ENCODE data around the gene PLK3.

The PLK3 gene

GRCh38 chr1:44817771-44818495 lies 17.8 kb downstream of the PLK3 start:
- Histone ChIP-seq H3K79me2 (ENCODE audit: low read length) (no peaks in the 10 kb centered on the region), H3K4me2 (ENCODE audit: low read depth, low read length) (no peak overlapping the region), H3K4me3 (ENCODE audit: low read length) (no peak overlapping the region), H3K36me3 (replicated peaks; ENCODE audit: insufficient read depth, low read length) (no peaks in the 10 kb centered on the region), H2AFZ (ENCODE audit: low read length) (no peak overlapping the region), H3K9me3 (replicated peaks; ENCODE audit: insufficient read depth, low read length) (no peaks in the 10 kb centered on the region), H3K27ac (ENCODE audit: low read length) (no peak overlapping the region), H3K4me1 (ENCODE audit: low read length) (no peaks in the 10 kb centered on the region), H3F3A (ENCODE audit: insufficient read depth, low read length) (peaks cover 11% of the 10 kb centered on the region), H3K27me3 (replicated peaks; ENCODE audit: insufficient read depth, low read length) (peaks cover 9% of the 10 kb centered on the region; the same call in 1 of the 2 replicates), H3K9ac (ENCODE audit: low read length) (no peak overlapping the region), H3K9me2 (replicated peaks; ENCODE audit: insufficient read depth, low read length) (no peaks in the 10 kb centered on the region), H4K20me1 (ENCODE audit: insufficient read depth, low read length) (no peaks in the 10 kb centered on the region)
- DNase-seq = no peak
- TF ChIP-seq CTCF (IDR thresholded peaks at IDR 0.05; ENCODE audit: low read length) = no peak
- no peak for TF ChIP-seq EZH2phosphoT487 (IDR thresholded peaks at IDR 0.05; ENCODE audit: low read length)

DNA sequence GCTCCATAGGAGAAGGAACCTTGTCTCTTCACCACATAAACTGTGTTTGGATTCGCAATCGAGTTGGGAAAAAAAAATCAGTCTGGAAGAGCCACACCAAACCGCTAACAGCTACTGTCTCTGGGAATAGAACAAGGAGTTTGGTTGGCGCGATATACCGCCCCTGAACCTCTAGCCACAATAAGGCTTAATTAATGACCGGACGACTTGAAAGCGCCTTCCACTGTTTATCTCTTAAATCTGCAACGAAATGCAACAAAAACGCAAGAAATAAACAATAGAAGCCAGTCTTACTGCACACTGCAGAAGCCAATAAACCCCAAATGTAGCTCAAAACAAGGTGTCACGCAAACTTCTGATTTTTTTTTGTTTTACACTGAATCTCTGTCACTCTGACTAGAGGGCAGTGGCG lies 19.0 kb downstream of the PLK3 start:
- Histone ChIP-seq H3K4me1 (ENCODE audit: low read length) (no peaks in the 10 kb centered on the region), H3F3A (ENCODE audit: insufficient read depth, low read length) (peaks cover 11% of the 10 kb centered on the region), H3K9ac (ENCODE audit: low read length) (peak overlapping the region; percentile 86; the same call in 1 of the 2 replicates), H3K79me2 (ENCODE audit: low read length) (no peaks in the 10 kb centered on the region), H4K20me1 (ENCODE audit: insufficient read depth, low read length) (no peaks in the 10 kb centered on the region), H3K9me3 (replicated peaks; ENCODE audit: insufficient read depth, low read length) (no peaks in the 10 kb centered on the region), H3K9me2 (replicated peaks; ENCODE audit: insufficient read depth, low read length) (no peaks in the 10 kb centered on the region), H3K36me3 (replicated peaks; ENCODE audit: insufficient read depth, low read length) (no peaks in the 10 kb centered on the region), H2AFZ (ENCODE audit: low read length) (peak overlapping the region; percentile 93), H3K27me3 (replicated peaks; ENCODE audit: insufficient read depth, low read length) (peaks cover 9% of the 10 kb centered on the region; the same call in 1 of the 2 replicates), H3K27ac (ENCODE audit: low read length) (peak overlapping the region; percentile 78), H3K4me3 (ENCODE audit: low read length) (peak overlapping the region; percentile 74), H3K4me2 (ENCODE audit: low read depth, low read length) (peak overlapping the region; percentile 98)
- DNase-seq = no peak
- TF ChIP-seq CTCF (IDR thresholded peaks at IDR 0.05; ENCODE audit: low read length) (peak; percentile 25), EZH2 (optimal IDR thresholded peaks at IDR 0.05; ENCODE audit: low read depth, low read length) (no peak)

DNA sequence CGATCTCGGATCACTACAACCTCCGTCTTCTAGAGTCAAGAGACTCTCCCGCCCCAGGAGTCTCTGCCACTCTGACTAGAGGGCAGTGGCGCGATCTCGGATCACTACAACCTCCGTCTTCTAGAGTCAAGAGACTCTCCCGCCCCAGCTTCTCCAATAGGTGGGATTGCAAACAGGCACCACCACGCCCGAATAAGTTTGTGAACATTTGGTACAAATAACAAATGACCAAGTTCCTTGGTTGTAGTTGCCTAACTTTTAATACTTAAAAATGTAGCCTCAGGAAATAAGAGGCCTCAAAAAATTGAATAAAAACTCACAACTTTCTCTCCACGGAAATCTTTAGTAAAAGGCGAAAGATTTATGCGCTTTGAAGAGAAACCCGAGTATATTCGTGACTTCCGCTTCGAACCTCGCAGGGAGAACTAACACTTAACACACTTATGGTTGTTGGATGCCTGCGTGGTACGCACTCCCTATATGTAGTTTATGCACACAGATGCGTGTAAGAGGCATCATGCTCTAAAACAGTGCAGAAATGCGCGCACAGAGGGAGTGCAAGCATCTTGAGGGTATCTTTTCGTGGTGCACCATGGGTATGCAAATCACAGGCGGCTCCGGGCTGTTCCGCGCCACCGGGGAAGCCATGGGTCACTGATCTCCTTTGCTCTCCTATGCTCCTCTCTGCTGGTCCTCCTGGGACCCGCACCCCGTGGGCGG lies 19.6 kb downstream of the PLK3 start:
- H3K4me3 ChIP-seq (ENCODE audit: low read length) = peak overlapping the region; percentile 74
- DNase-seq = peak; percentile 89
- H3K4me1 ChIP-seq (ENCODE audit: low read length) = no peaks in the 10 kb centered on the region
- peaks cover 8% of the 10 kb centered on the region; the same call in 1 of the 2 replicates for H3K27me3 ChIP-seq (replicated peaks; ENCODE audit: insufficient read depth, low read length)
- H3F3A ChIP-seq (ENCODE audit: insufficient read depth, low read length) = peaks cover 11% of the 10 kb centered on the region
- H3K9ac ChIP-seq (ENCODE audit: low read length) = peak overlapping the region; percentile 86
- H3K9me3 ChIP-seq (replicated peaks; ENCODE audit: insufficient read depth, low read length) = no peaks in the 10 kb centered on the region
- peak overlapping the region; percentile 78 for H3K27ac ChIP-seq (ENCODE audit: low read length)
- peak overlapping the region; percentile 92 for H2AFZ ChIP-seq (ENCODE audit: low read length)
- TF ChIP-seq EZH2phosphoT487 (IDR thresholded peaks at IDR 0.05; ENCODE audit: low read length) (no peak), CTCF (IDR thresholded peaks at IDR 0.05; ENCODE audit: low read length) (no peak), EZH2 (optimal IDR thresholded peaks at IDR 0.05; ENCODE audit: low read depth, low read length) (no peak)
- no peaks in the 10 kb centered on the region for H3K36me3 ChIP-seq (replicated peaks; ENCODE audit: insufficient read depth, low read length)
- no peaks in the 10 kb centered on the region for H3K9me2 ChIP-seq (replicated peaks; ENCODE audit: insufficient read depth, low read length)
- no peaks in the 10 kb centered on the region for H4K20me1 ChIP-seq (ENCODE audit: insufficient read depth, low read length)
- no peaks in the 10 kb centered on the region for H3K79me2 ChIP-seq (ENCODE audit: low read length)
- peak overlapping the region; percentile 98 for H3K4me2 ChIP-seq (ENCODE audit: low read depth, low read length)

Data from MM.1S (cell line).